HCT116 (cell line): ENCODE results near the gene FXYD2. TPM values are rescaled to one million over a fixed set of nuclear protein-coding genes. Genes with fewer than 3 reads are reported as not detected.

ENCODE experiments used
- ATAC-seq: fragments of 200-7000 bp; cut with Tn5 transposase; 2 replicates; pipeline ENCODE4 v1.9.1; 2020; ENCODE audit warnings: mild to moderate bottlenecking, moderate library complexity
- BruUV-seq: library from RNA; stranded (reverse); fragments of 400-500 nt; replicated peaks from 2 replicates; lab custom pipeline; 2021; lab: Mats Ljungman, UMichigan
- CTCF ChIA-PET: fragments of 300-600 bp; sonication (Branson Sonifier 250); formaldehyde crosslinking; loops from one replicate; lab custom pipeline; 2021; ENCODE audit warnings: antibody characterized with exemption; lab: Charles Lee
- POLR2A ChIA-PET: fragments of 300-600, 350-600 bp; sonication (Branson Sonifier 250); formaldehyde crosslinking; loops from one replicate; lab custom pipeline; 2021; ENCODE audit warnings: antibody characterized with exemption; lab: Charles Lee
- RAD21 ChIA-PET, 2 experiments: fragments of 300-600 bp; sonication (Branson Sonifier 250); formaldehyde crosslinking; loops; one replicate each; lab custom pipeline; 2023; ENCODE audit warnings: low total read pairs in 2 of 2; ENCODE audit not compliant: uncharacterized antibody in 2 of 2, unreplicated experiment in 2 of 2, low non-redundant PET in 1 of 2; lab: Charles Lee
- DNase-seq: peaks from one replicate; pipeline ENCODE4 v3.0.0-alpha.2; 2010; ENCODE audit warnings: low read depth, low spot score
- H2AFZ ChIP-seq: fragments of 200-600 bp; shearing (Covaris generic), sonication (generic); 2 replicates; pipeline ENCODE4 v1.6.1; 2017; ENCODE audit warnings: low read depth, mixed run types, mixed read lengths, antibody characterized with exemption, low read length; ENCODE audit not compliant: poor library complexity, severe bottlenecking
- H3K27ac ChIP-seq: 2 replicates; pipeline ENCODE4 v1.5.1; 2012; ENCODE audit warnings: low read depth, low read length
- H3K27me3 ChIP-seq: fragments of 200-600 bp; sonication (generic); 2 replicates; pipeline ENCODE4 v1.6.1; 2016; ENCODE audit warnings: mixed run types, low read length, mixed read lengths; ENCODE audit not compliant: insufficient read depth
- H3K36me3 ChIP-seq, 2 experiments: fragments of 200-500 bp in 1 of 2; fragments of 200-600 bp in 1 of 2; sonication (Bioruptor generic) in 1 of 2; sonication (generic) in 1 of 2; 2 replicates each; pipeline versions ENCODE4 v1.5.1 to v1.6.1; 2014 to 2016; ENCODE audit warnings: low read length in 2 of 2, inconsistent platforms in 1 of 2, mixed read lengths in 1 of 2, mixed run types in 1 of 2; ENCODE audit not compliant: insufficient read depth in 2 of 2, control insufficient read depth in 1 of 2
- H3K4me1 ChIP-seq, 2 experiments: fragments of 200-600 bp in 1 of 2; sonication (generic) in 1 of 2; 2 replicates each; pipeline versions ENCODE4 v1.5.1 to v1.6.1; 2012 to 2017; ENCODE audit warnings: low read length in 2 of 2, inconsistent platforms in 1 of 2, mild to moderate bottlenecking in 1 of 2, mixed read lengths in 1 of 2, mixed run types in 1 of 2, moderate library complexity in 1 of 2; ENCODE audit not compliant: insufficient read depth in 2 of 2, control insufficient read depth in 1 of 2
- H3K4me2 ChIP-seq: fragments of 200-600 bp; sonication (generic); 2 replicates; pipeline ENCODE4 v1.6.1; 2017; ENCODE audit warnings: mixed run types, low read length, mixed read lengths
- H3K4me3 ChIP-seq, 2 experiments: fragments of 200-600 bp in 1 of 2; sonication (generic) in 1 of 2; replicated peaks in 1 of 2; 2 replicates each; pipeline ENCODE4 v1.5.1; 2011 to 2016; ENCODE audit warnings: low read length in 2 of 2, control low read depth in 1 of 2, low read depth in 1 of 2, mild to moderate bottlenecking in 1 of 2, mixed read lengths in 1 of 2, mixed run types in 1 of 2
- H3K79me2 ChIP-seq: fragments of 200-600 bp; sonication (generic); 2 replicates; pipeline ENCODE4 v1.6.1; 2017; ENCODE audit warnings: mild to moderate bottlenecking, mixed run types, low read length, moderate library complexity, mixed read lengths; ENCODE audit not compliant: insufficient read depth
- H3K9ac ChIP-seq: fragments of 200-600 bp; sonication (generic); 2 replicates; pipeline ENCODE4 v1.6.1; 2016; ENCODE audit warnings: low read length, mixed read lengths
- H3K9me2 ChIP-seq: fragments of 200-600 bp; sonication (generic), shearing (Covaris generic); 2 replicates; pipeline ENCODE4 v1.6.1; 2017; ENCODE audit warnings: mixed run types, mild to moderate bottlenecking, moderate library complexity; ENCODE audit not compliant: insufficient read depth
- H3K9me3 ChIP-seq, 2 experiments: fragments of 200-500 bp in 1 of 2; fragments of 200-600 bp in 1 of 2; sonication (Bioruptor generic) in 1 of 2; sonication (generic) in 1 of 2; 2 replicates each; pipeline ENCODE4 v1.6.1; 2014 to 2017; ENCODE audit warnings: low read length in 2 of 2, mixed read lengths in 2 of 2, inconsistent platforms in 1 of 2, low read depth in 1 of 2, mild to moderate bottlenecking in 1 of 2, mixed run types in 1 of 2, moderate library complexity in 1 of 2; ENCODE audit not compliant: control insufficient read depth in 1 of 2, insufficient read depth in 1 of 2
- H4K20me1 ChIP-seq: fragments of 200-600 bp; sonication (generic), shearing (Covaris generic); 2 replicates; pipeline ENCODE4 v1.6.1; 2017; ENCODE audit warnings: mixed run types, mild to moderate bottlenecking, moderate library complexity; ENCODE audit not compliant: insufficient read depth
- CBX3 ChIP-seq: IDR thresholded peaks from 2 replicates; pipeline ENCODE4 v1.6.1; 2012; ENCODE audit warnings: low read depth
- EGR1 ChIP-seq: IDR thresholded peaks from 2 replicates; pipeline ENCODE4 v1.6.1; 2012; ENCODE audit warnings: low read depth
- EZH2 ChIP-seq: fragments of 200-600 bp; sonication (generic); IDR thresholded peaks from 2 replicates; pipeline ENCODE4 v1.6.1; 2017; ENCODE audit warnings: antibody characterized with exemption, mixed run types
- EZH2phosphoT487 ChIP-seq: fragments of 200-600 bp; IDR thresholded peaks from 2 replicates; pipeline ENCODE4 v1.6.1; 2018; ENCODE audit warnings: antibody characterized with exemption, borderline replicate concordance
- FOSL1 ChIP-seq: IDR thresholded peaks from 2 replicates; pipeline ENCODE4 v1.6.1; 2012; ENCODE audit warnings: low read depth
- JUND ChIP-seq: IDR thresholded peaks from 2 replicates; pipeline ENCODE4 v1.6.1; 2012
- POLR2A ChIP-seq: IDR thresholded peaks from 2 replicates; pipeline ENCODE4 v1.7.0; 2011; ENCODE audit warnings: borderline replicate concordance; ENCODE audit not compliant: insufficient read depth, insufficient read length; ENCODE audit errors: extremely low read depth
- POLR2AphosphoS5 ChIP-seq: IDR thresholded peaks from 2 replicates; pipeline ENCODE4 v1.6.1; 2011; ENCODE audit warnings: mild to moderate bottlenecking, low read depth, low read length, moderate library complexity
- RAD21 ChIP-seq: IDR thresholded peaks from 2 replicates; pipeline ENCODE4 v1.6.1; 2012; ENCODE audit warnings: low read depth, mild to moderate bottlenecking
- SIN3A ChIP-seq: IDR thresholded peaks from 2 replicates; pipeline ENCODE4 v1.6.1; 2012; ENCODE audit warnings: low read depth
- SP1 ChIP-seq: IDR thresholded peaks from 2 replicates; pipeline ENCODE4 v1.6.1; 2012; ENCODE audit warnings: low read depth
- SRF ChIP-seq: IDR thresholded peaks from 2 replicates; pipeline ENCODE4 v1.6.1; 2012; ENCODE audit warnings: low read depth
- TCF7L2 ChIP-seq: IDR thresholded peaks from 2 replicates; pipeline ENCODE4 v1.7.0; 2011; ENCODE audit warnings: borderline replicate concordance, inconsistent platforms; ENCODE audit not compliant: insufficient read depth, insufficient read length; ENCODE audit errors: extremely low read depth
- YY1 ChIP-seq: IDR thresholded peaks from 2 replicates; pipeline ENCODE4 v1.6.1; 2011; ENCODE audit warnings: low read length, low read depth, moderate library complexity, mild to moderate bottlenecking; ENCODE audit not compliant: insufficient replicate concordance; ENCODE audit errors: extremely low read depth
- ZFX ChIP-seq: fragments of 450-650 bp; IDR thresholded peaks from 2 replicates; pipeline ENCODE4 v1.6.1; 2017
- ZNF274 ChIP-seq: fragments of 200-500 bp; sonication (Bioruptor generic); IDR thresholded peaks from 2 replicates; pipeline ENCODE4 v1.6.1; 2014; ENCODE audit warnings: mild to moderate bottlenecking, low read depth, low read length, inconsistent platforms
- intact Hi-C: fragments of 100-400 bp; cut with micrococcal nuclease; formaldehyde crosslinking; loops from 2 replicates; pipeline ENCODE4 v1.10.0; 2022
- total RNA-seq: library from RNA; stranded (reverse); gene quantifications from one replicate; pipeline ENCODE4 v1.2.1, GENCODE V29; 2021; ENCODE audit not compliant: unreplicated experiment
- TF ChIP-seq, protein P1 (sequence below): IDR thresholded peaks from 2 replicates; pipeline ENCODE4 v1.6.1; 2012
- TF ChIP-seq, protein P2 (sequence below): IDR thresholded peaks from 2 replicates; pipeline ENCODE4 v1.6.1; 2012
- TF ChIP-seq, protein P3 (sequence below): IDR thresholded peaks from 2 replicates; pipeline ENCODE4 v1.6.1; 2011; ENCODE audit warnings: mild to moderate bottlenecking, low read length, moderate library complexity; ENCODE audit not compliant: insufficient replicate concordance; ENCODE audit errors: extremely low read depth
- TF ChIP-seq, protein P4 (sequence below): IDR thresholded peaks from 2 replicates; pipeline ENCODE4 v1.6.1; 2012; ENCODE audit warnings: low read depth

Gene FXYD2
- total RNA-seq, 1 experiment from 2014 or later: 0.52 TPM

DNA sequence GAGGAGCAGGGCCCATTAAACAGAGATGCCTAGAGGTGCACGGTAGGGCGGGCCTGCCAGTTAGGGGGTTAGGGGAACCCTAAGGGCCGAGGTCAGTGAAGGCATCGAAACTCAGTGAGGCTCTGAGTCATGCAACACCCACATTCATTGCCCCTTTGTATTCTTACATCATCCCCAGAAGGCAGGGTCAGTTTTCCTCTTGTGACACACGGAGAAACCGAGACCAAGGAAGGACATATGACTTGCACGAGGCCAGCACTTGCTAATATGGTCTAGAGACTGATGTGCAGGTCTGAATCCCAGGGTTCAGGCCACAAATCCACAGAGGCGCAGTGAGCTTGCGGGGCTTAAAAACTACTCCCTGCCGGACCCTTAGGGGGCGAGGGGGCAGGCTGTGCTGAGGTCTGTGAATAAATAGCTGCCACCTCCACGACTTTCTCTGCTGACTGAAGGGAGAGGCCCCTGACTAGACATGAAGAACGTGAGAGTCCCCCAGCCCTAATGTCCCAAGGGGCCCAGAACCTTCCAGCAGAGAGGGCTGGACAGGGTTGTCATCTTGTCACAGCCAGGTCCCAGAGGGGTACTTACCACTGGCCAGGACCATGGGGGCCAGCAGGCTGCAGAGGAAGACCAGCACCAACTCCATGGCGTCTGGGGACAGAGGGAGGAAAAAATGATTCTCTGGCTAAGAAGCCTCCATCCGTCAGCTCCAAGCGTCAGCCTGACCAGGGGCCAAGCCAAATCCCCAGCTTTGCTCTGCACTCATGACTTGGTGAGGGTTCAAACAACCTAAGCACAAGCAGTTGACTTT, 17.8 kb upstream of the FXYD2 start:
- no peak overlapping the region for H3K4me2 ChIP-seq
- RAD21 ChIA-PET: no interaction called here
- intact Hi-C loops: no loop called here
- no peaks in the 10 kb centered on the region for H4K20me1 ChIP-seq
- CTCF ChIA-PET: interaction anchor here (1.5 to 7.2 kb wide), 4 partner anchors 9 to 104 kb away, joined by 3 to 143 read pairs (median 4); no protein-coding TSS in a partner anchor
- TF ChIP-seq EZH2 (no peak), SRF (no peak), ZFX (no peak), YY1 (no peak), SP1 (no peak), ZNF274 (no peak), EGR1 (no peak), FOSL1 (no peak), JUND (no peak), SIN3A (no peak), CBX3 (no peak), POLR2AphosphoS5 (no peak), TCF7L2 (no peak), POLR2A (no peak), EZH2phosphoT487 (no peak), RAD21 (no peak)
- TF ChIP-seq, protein P1, sequence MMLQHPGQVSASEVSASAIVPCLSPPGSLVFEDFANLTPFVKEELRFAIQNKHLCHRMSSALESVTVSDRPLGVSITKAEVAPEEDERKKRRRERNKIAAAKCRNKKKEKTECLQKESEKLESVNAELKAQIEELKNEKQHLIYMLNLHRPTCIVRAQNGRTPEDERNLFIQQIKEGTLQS: no peak
- TF ChIP-seq, protein P2, sequence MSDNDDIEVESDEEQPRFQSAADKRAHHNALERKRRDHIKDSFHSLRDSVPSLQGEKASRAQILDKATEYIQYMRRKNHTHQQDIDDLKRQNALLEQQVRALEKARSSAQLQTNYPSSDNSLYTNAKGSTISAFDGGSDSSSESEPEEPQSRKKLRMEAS: no peak
- TF ChIP-seq, protein P3, sequence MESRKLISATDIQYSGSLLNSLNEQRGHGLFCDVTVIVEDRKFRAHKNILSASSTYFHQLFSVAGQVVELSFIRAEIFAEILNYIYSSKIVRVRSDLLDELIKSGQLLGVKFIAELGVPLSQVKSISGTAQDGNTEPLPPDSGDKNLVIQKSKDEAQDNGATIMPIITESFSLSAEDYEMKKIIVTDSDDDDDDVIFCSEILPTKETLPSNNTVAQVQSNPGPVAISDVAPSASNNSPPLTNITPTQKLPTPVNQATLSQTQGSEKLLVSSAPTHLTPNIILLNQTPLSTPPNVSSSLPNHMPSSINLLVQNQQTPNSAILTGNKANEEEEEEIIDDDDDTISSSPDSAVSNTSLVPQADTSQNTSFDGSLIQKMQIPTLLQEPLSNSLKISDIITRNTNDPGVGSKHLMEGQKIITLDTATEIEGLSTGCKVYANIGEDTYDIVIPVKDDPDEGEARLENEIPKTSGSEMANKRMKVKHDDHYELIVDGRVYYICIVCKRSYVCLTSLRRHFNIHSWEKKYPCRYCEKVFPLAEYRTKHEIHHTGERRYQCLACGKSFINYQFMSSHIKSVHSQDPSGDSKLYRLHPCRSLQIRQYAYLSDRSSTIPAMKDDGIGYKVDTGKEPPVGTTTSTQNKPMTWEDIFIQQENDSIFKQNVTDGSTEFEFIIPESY: no peak
- TF ChIP-seq, protein P4, sequence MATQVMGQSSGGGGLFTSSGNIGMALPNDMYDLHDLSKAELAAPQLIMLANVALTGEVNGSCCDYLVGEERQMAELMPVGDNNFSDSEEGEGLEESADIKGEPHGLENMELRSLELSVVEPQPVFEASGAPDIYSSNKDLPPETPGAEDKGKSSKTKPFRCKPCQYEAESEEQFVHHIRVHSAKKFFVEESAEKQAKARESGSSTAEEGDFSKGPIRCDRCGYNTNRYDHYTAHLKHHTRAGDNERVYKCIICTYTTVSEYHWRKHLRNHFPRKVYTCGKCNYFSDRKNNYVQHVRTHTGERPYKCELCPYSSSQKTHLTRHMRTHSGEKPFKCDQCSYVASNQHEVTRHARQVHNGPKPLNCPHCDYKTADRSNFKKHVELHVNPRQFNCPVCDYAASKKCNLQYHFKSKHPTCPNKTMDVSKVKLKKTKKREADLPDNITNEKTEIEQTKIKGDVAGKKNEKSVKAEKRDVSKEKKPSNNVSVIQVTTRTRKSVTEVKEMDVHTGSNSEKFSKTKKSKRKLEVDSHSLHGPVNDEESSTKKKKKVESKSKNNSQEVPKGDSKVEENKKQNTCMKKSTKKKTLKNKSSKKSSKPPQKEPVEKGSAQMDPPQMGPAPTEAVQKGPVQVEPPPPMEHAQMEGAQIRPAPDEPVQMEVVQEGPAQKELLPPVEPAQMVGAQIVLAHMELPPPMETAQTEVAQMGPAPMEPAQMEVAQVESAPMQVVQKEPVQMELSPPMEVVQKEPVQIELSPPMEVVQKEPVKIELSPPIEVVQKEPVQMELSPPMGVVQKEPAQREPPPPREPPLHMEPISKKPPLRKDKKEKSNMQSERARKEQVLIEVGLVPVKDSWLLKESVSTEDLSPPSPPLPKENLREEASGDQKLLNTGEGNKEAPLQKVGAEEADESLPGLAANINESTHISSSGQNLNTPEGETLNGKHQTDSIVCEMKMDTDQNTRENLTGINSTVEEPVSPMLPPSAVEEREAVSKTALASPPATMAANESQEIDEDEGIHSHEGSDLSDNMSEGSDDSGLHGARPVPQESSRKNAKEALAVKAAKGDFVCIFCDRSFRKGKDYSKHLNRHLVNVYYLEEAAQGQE: no peak
- H3K9ac ChIP-seq: no peak overlapping the region
- POLR2A ChIA-PET: no interaction called here
- no TSS peak for BruUV-seq
- no peaks in the 10 kb centered on the region for H3K9me3 ChIP-seq
- no peak for ATAC-seq
- no peak overlapping the region for H3K4me3 ChIP-seq
- H3K79me2 ChIP-seq: no peaks in the 10 kb centered on the region
- no peaks in the 10 kb centered on the region for H3K36me3 ChIP-seq
- peaks cover 7% of the 10 kb centered on the region; the same call in 1 of the 2 replicates for H3K27me3 ChIP-seq
- no peak for DNase-seq
- no peak overlapping the region for H3K27ac ChIP-seq
- no peak overlapping the region for H2AFZ ChIP-seq
- H3K4me1 ChIP-seq: no peaks in the 10 kb centered on the region
- H3K9me2 ChIP-seq: no peaks in the 10 kb centered on the region
